Spleen (tissue), 11 donors: ENCODE data around the gene GIPC3. TPM values are rescaled to one million over a fixed set of nuclear protein-coding genes. Genes with fewer than 3 reads are reported as not detected.
A peak's percentile ranks its signal among the peaks of the same experiment; 100 is the strongest.

Source experiments
- DNase-seq: peaks from one replicate; pipeline ENCODE4 v3.0.0-alpha.2; 2020
- H3K27ac ChIP-seq, 8 donors: fragments of 200-600 bp; sonication (generic) in 7 of 8; 1 replicate in 4 of 8; 2 replicates in 4 of 8; pipeline versions ENCODE4 v1.5.0 to v1.8.0; 2016 to 2021; ENCODE audit warnings: inconsistent platforms in 4 of 8, mild to moderate bottlenecking in 4 of 8, moderate library complexity in 1 of 8
- H3K27me3 ChIP-seq, 7 donors: fragments of 200-600 bp; sonication (generic) in 6 of 7; replicated peaks in 1 of 7; 1 replicate in 4 of 7; 2 replicates in 3 of 7; pipeline versions ENCODE4 v1.5.0 to v1.8.0; 2016 to 2021; ENCODE audit warnings: inconsistent platforms in 3 of 7, mild to moderate bottlenecking in 1 of 7
- H3K36me3 ChIP-seq, 6 donors: fragments of 200-600 bp; sonication (generic) in 5 of 6; 1 replicate in 4 of 6; 2 replicates in 2 of 6; pipeline versions ENCODE4 v1.5.0 to v1.8.0; 2016 to 2021; ENCODE audit warnings: inconsistent platforms in 2 of 6
- H3K4me1 ChIP-seq, 6 donors: fragments of 200-600 bp; sonication (generic) in 5 of 6; 1 replicate in 3 of 6; 2 replicates in 3 of 6; pipeline versions ENCODE4 v1.5.0 to v1.8.0; 2016 to 2021; ENCODE audit warnings: inconsistent platforms in 3 of 6
- H3K4me3 ChIP-seq, 8 donors: fragments of 200-600 bp; sonication (generic) in 7 of 8; 1 replicate in 4 of 8; 2 replicates in 4 of 8; pipeline versions ENCODE4 v1.5.0 to v1.8.0; 2016 to 2021; ENCODE audit warnings: inconsistent platforms in 4 of 8, mild to moderate bottlenecking in 4 of 8, moderate library complexity in 2 of 8
- H3K9me3 ChIP-seq, 8 donors: fragments of 200-600 bp; sonication (generic) in 7 of 8; 1 replicate in 4 of 8; 2 replicates in 4 of 8; pipeline versions ENCODE4 v1.5.0 to v1.8.0; 2016 to 2021; ENCODE audit warnings: inconsistent platforms in 4 of 8
- POLR2A ChIP-seq, 3 donors: fragments of 450-650 bp; IDR thresholded peaks; one replicate each; pipeline ENCODE4 v1.5.1; 2017; ENCODE audit warnings: antibody characterized with exemption in 3 of 3, mild to moderate bottlenecking in 1 of 3
- POLR2AphosphoS5 ChIP-seq, 3 donors: sonication (generic); formaldehyde crosslinking; IDR thresholded peaks; one replicate each; pipeline ENCODE4 v1.5.1; 2017; ENCODE audit warnings: antibody characterized with exemption in 3 of 3
- WGBS, 5 donors: extraction: QIAGEN DNeasy Blood & Tissue Kit in 3 of 5; methylation state at CpG; one replicate each; pipeline versions ENCODE4 v1.1.5 to v1.1.7; 2013 to 2018; 5-methylcytosine and 5-hydroxymethylcytosine counted together
- intact Hi-C: fragments of 100-400 bp; cut with DNase I; formaldehyde crosslinking; loops from one replicate; pipeline ENCODE4 v1.15.0; 2023; ENCODE audit warnings: low total_unique reads
- polyA plus RNA-seq, 3 donors: library from polyadenylated mRNA; stranded (reverse); fragments of 200-250 nt; gene quantifications; one replicate each; pipeline ENCODE4 v1.2.1, GENCODE V29; 2013
- total RNA-seq, 7 donors: library from RNA; depleted of rRNA in 3 of 7; stranded (reverse); fragments of >200 nt in 3 of 7; fragmentation: NEBNext Ultra II Directional in 4 of 7; extraction: Animal tissue kit (Norgen Biotek cat#: 25700) in 4 of 7; gene quantifications; one replicate each; pipeline versions ENCODE4 v1.1.0 to v1.2.1, GENCODE V29; 2016 to 2021
- TF ChIP-seq, protein P1 (sequence below), 11 experiments: fragments of 200-600 bp in 7 of 11; fragments of 450-650 bp in 4 of 11; sonication (generic) in 4 of 11; IDR thresholded peaks in 8 of 11; conservative IDR thresholded peaks in 3 of 11; 1 replicate in 7 of 11; 2 replicates in 4 of 11; pipeline versions ENCODE4 v1.4.0 to v1.8.0; 2016 to 2021; ENCODE audit warnings: antibody characterized with exemption in 11 of 11, inconsistent platforms in 4 of 11, mild to moderate bottlenecking in 1 of 11
- donor health status: healthy with polysubstance abuse.
- donor health status: DM: no; HTN: no; CAD: no; lungs with moderate emphysema.
- donor health status: DM: no; HTN: no; CAD: no.
- donor health status: Bipolar disorder and iron deficiency.
- donor health status: healthy.
- donor health status: DM: no; HTN: no; CAD: no.
- donor health status: DM: yes; HTN: yes; CAD: no.

Gene GIPC3
- total and polyA plus RNA-seq, 10 donors: 0.80 to 9.2 (median 5.1) TPM

GRCh38 chr19:3618811-3619630 is 33.7 kb downstream of the GIPC3 start:
- Histone ChIP-seq H3K9me3 (no peaks in the 10 kb centered on the region), H3K36me3 (peaks cover 0 to 94% (median 44%) of the 10 kb centered on the region in 6 donors), H3K4me1 (peaks cover 0 to 39% (median 26%) of the 10 kb centered on the region in 6 donors), H3K27ac (no peak overlapping the region), H3K27me3 (no peaks in the 10 kb centered on the region), H3K4me3 (peak overlapping the region in 1 of 8 donors; percentile 60)
- 88 to 92% (median 89%) methylated on average over 15 to 31 of the region's 31 CpGs for WGBS, 5 donors
- intact Hi-C loops: loop anchor here (5.0 to 10.0 kb wide), 2 partner anchors 37 to 64 kb away; partner anchors contain the start of gene MFSD12
- DNase-seq: no peak
- no peak for TF ChIP-seq POLR2A (IDR thresholded peaks at IDR 0.05)
- TF ChIP-seq, protein P1, sequence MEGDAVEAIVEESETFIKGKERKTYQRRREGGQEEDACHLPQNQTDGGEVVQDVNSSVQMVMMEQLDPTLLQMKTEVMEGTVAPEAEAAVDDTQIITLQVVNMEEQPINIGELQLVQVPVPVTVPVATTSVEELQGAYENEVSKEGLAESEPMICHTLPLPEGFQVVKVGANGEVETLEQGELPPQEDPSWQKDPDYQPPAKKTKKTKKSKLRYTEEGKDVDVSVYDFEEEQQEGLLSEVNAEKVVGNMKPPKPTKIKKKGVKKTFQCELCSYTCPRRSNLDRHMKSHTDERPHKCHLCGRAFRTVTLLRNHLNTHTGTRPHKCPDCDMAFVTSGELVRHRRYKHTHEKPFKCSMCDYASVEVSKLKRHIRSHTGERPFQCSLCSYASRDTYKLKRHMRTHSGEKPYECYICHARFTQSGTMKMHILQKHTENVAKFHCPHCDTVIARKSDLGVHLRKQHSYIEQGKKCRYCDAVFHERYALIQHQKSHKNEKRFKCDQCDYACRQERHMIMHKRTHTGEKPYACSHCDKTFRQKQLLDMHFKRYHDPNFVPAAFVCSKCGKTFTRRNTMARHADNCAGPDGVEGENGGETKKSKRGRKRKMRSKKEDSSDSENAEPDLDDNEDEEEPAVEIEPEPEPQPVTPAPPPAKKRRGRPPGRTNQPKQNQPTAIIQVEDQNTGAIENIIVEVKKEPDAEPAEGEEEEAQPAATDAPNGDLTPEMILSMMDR (IDR thresholded peaks at IDR 0.05 in 8 of 11, conservative IDR thresholded peaks at IDR 0.05 in 3 of 11): peak in 6 of 11 experiments; percentile 9 to 71 (median 47)

DNA sequence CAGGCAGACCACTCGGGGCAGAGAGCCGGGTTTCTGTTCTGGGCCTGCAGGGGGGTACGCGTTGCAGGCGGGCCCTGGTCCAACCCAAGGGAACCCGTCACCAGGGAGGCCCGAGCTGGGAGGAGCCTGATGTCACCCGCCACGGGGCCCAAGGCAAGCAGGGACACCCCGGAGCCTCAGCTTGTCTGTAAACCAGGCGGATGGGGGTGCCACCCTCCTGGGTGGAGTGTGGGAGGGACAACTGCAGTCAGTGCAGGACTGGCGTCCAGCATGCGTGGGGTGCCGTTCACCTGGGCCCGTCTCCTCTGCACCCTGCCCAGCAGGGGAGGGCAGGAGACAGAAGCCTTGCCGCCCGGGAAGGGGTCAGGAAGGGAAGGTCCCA is 34.3 kb downstream of the GIPC3 start:
- DNase-seq: no peak
- TF ChIP-seq, protein P1 (IDR thresholded peaks at IDR 0.05 in 8 of 11, conservative IDR thresholded peaks at IDR 0.05 in 3 of 11): no peak
- TF ChIP-seq POLR2A (IDR thresholded peaks at IDR 0.05): no peak
- TF ChIP-seq POLR2AphosphoS5 (IDR thresholded peaks at IDR 0.05): no peak
- intact Hi-C loops: loop anchor here (5.0 to 10.0 kb wide), 2 partner anchors 37 to 65 kb away; partner anchors contain the start of gene MFSD12
- H3K36me3 ChIP-seq: peaks cover 0 to 93% (median 42%) of the 10 kb centered on the region in 6 donors
- no peak overlapping the region for H3K4me3 ChIP-seq
- H3K9me3 ChIP-seq: no peaks in the 10 kb centered on the region
- H3K27me3 ChIP-seq: no peaks in the 10 kb centered on the region
- WGBS, 5 donors: 80 to 92% (median 86%) methylated on average over 10 to 17 of the region's 17 CpGs
- no peak overlapping the region for H3K27ac ChIP-seq
- H3K4me1 ChIP-seq: peaks cover 0 to 45% (median 32%) of the 10 kb centered on the region in 6 donors

DNA sequence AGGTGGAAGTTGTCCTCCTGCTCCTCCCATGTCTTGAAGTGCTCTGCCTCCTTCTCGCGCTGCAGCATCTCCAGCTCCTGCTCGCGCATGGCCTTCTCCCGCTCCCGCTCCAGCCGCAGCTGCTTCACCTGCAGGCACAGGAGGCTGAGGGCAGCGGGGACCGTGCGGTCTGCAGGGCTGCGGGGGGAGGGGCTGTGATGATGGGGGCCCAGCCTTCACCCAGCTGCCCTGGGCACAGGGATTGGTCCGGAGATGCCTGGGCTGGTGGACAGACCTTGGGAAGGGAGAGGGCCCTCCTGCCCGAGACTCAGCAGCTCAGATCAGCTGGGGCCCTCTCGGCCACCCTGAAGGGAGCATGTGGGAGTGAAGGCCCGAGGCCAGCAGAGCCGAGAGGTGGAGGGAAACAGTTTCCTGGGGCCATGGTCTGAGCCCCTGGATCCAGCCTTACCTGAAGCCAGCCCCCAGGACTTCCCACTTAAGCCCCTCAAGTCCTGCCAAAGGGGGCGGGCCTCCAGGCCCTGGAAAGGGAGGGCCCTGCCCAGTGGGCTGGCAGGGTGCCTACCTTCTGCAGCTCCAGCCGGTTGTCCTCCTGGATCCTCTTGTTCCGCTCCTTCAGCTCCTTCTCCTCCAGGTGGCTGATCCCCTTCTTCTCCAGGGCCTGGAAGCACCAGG is 35.0 kb downstream of the GIPC3 start:
- H3K27ac ChIP-seq: no peak overlapping the region
- no peak for DNase-seq
- H3K36me3 ChIP-seq: peaks cover 0 to 87% (median 42%) of the 10 kb centered on the region in 6 donors
- no peaks in the 10 kb centered on the region for H3K9me3 ChIP-seq
- TF ChIP-seq POLR2AphosphoS5 (IDR thresholded peaks at IDR 0.05): peak in 2 of 3 donors; percentile 33 to 52
- no peak for TF ChIP-seq POLR2A (IDR thresholded peaks at IDR 0.05)
- H3K4me3 ChIP-seq: no peak overlapping the region
- H3K27me3 ChIP-seq: no peaks in the 10 kb centered on the region
- intact Hi-C loops: no loop called here
- peaks cover 5 to 52% (median 39%) of the 10 kb centered on the region in 6 donors for H3K4me1 ChIP-seq
- WGBS, 5 donors: 86 to 88% (median 87%) methylated on average over 18 to 19 of the region's 19 CpGs

DNA sequence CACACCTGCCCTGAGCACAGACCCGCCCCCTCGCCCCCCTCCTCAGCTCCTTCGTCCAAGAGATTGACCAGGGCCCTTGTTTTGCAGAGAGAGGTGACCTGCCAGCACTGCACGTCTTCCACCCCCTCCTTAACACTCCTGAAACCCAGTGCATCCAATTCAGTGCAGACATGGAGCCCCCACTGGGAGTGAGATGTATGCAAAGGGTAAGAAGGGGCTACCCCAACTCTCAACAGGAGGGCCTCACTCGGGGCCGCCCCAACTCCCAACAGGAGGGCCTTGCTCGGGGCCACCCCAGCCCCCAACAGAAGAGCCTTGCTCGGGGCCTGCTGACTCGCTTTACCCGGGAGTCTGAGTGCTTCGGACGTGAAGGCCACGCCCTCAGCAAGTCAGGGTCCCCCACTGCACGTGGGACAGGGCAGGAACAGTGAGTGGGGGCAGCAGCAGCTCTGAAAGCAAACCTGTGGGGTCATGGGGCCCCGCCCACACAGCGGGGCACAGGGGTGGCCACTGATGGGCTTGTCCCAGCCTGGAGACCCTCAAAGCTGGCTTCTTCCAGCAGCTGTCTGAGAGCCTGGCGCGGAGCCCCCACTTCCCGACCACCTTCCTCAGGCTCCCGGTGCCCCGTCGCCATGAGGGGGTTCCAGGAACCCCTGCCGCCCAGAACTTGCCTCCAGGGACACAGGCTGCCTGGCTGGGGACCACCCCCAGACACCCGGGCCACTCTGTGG is 35.7 kb downstream of the GIPC3 start:
- no peak for DNase-seq
- Histone ChIP-seq H3K27me3 (no peaks in the 10 kb centered on the region), H3K4me1 (peaks cover 12 to 59% (median 43%) of the 10 kb centered on the region in 6 donors), H3K36me3 (peaks cover 0 to 80% (median 42%) of the 10 kb centered on the region in 6 donors), H3K27ac (no peak overlapping the region), H3K4me3 (no peak overlapping the region), H3K9me3 (no peaks in the 10 kb centered on the region)
- intact Hi-C loops: no loop called here
- TF ChIP-seq, protein P1 (IDR thresholded peaks at IDR 0.05 in 8 of 11, conservative IDR thresholded peaks at IDR 0.05 in 3 of 11): no peak
- TF ChIP-seq POLR2AphosphoS5 (IDR thresholded peaks at IDR 0.05) (no peak), POLR2A (IDR thresholded peaks at IDR 0.05) (no peak)
- WGBS, 5 donors: 84 to 91% (median 89%) methylated on average over 11 to 24 of the region's 24 CpGs
